Astrocyte (in vitro differentiated cells and primary cell): ENCODE results near the gene CCDC40.

Experiments used
- EZH2 ChIP-seq: IDR thresholded peaks from 2 replicates; pipeline ENCODE4 v1.6.1; 2012; ENCODE audit warnings: mild to moderate bottlenecking, low read length, inconsistent platforms; ENCODE audit not compliant: insufficient read depth
- TF ChIP-seq, protein P1 (sequence below): IDR thresholded peaks from 2 replicates; pipeline ENCODE4 v1.5.1; 2011; ENCODE audit warnings: low read depth, mild to moderate bottlenecking, inconsistent platforms, low read length, moderate library complexity; ENCODE audit not compliant: insufficient read depth

DNA sequence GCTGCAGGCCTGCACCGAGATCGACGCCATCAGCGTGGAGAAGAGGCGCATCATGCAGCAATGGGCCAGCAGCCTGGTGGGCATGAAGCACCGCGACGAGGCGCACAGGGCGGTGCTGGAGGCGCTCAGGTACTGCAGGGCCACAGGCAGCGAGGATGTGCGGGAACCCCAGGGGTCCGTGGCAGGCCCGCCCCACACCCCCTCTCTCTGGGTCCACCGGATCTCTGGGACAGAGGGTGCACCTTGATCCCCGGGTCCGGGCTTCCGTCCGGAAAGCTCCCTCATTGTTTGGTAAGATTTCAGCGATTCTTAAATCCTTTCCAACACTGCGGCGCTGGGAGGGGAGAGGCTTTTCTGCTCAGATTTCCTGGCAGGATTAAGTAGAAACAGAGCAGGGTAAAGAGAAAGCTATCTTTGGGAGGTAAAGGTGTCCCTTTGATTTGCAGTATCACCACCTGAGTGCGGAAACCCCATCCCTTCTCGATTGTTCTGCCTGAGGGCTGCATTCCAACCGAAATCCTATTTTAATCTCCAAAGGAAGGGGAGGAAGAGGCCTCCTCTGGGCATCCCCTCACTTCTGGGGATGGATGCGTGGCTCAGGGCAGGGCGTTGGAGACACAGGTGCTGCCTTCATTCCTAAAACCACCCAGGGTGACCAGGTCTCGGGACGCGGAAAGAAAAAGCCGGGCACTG is 29.2 kb downstream of the CCDC40 start:
- TF ChIP-seq, protein P1, sequence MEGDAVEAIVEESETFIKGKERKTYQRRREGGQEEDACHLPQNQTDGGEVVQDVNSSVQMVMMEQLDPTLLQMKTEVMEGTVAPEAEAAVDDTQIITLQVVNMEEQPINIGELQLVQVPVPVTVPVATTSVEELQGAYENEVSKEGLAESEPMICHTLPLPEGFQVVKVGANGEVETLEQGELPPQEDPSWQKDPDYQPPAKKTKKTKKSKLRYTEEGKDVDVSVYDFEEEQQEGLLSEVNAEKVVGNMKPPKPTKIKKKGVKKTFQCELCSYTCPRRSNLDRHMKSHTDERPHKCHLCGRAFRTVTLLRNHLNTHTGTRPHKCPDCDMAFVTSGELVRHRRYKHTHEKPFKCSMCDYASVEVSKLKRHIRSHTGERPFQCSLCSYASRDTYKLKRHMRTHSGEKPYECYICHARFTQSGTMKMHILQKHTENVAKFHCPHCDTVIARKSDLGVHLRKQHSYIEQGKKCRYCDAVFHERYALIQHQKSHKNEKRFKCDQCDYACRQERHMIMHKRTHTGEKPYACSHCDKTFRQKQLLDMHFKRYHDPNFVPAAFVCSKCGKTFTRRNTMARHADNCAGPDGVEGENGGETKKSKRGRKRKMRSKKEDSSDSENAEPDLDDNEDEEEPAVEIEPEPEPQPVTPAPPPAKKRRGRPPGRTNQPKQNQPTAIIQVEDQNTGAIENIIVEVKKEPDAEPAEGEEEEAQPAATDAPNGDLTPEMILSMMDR, result no peak
- no peak for TF ChIP-seq EZH2
